Measurements from ENCODE around the gene NAA15.
"Not testable (repeated sequence)": the region's sequence is repeated elsewhere in the genome, so short reads cannot be mapped to it uniquely, and the experiment has no call there.

NAA15 gene

DNA sequence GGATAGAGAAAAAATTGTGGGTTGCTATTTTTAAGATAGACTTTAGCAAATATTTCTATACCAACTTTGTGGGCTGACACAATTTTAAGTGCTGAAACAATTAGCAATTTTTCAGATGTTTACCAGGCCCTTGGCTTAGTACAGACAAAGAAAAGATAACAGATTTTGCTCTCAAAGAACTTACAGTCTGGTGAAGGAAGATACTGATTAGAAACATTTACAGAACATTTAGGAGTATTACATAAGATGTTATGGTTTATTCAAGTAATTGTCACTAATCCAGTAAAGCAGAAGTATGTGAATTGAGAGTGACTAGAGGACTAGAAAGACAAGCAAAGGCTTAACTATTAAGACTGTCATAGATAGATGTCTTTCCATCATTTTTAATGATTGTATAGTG lies 36.3 kb downstream of the NAA15 start:
- in situ Hi-C loops (cut with MboI; ENCODE audit: low sequenced_read_pairs) = no loop called here

DNA sequence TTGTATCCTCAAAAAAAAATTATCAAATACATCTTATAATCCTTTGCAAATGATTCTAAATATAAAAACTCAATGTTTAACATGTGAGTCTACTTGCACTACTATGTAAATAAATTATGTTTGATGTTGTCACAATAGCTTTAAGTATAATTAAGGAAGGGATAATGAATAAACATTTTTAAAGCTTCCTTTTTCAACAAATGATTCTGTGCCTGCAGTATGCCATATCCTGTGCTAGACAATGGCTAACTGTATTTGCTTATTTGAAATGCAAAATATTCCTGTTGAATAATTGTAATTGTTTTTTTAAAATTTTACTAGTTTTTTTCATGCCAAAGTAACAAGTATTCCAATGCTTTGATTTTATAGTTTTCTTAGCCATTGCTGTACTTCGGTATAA lies 60.0 kb downstream of the NAA15 start:
- in situ Hi-C loops (cut with MboI; ENCODE audit: low sequenced_read_pairs) = no loop called here

DNA sequence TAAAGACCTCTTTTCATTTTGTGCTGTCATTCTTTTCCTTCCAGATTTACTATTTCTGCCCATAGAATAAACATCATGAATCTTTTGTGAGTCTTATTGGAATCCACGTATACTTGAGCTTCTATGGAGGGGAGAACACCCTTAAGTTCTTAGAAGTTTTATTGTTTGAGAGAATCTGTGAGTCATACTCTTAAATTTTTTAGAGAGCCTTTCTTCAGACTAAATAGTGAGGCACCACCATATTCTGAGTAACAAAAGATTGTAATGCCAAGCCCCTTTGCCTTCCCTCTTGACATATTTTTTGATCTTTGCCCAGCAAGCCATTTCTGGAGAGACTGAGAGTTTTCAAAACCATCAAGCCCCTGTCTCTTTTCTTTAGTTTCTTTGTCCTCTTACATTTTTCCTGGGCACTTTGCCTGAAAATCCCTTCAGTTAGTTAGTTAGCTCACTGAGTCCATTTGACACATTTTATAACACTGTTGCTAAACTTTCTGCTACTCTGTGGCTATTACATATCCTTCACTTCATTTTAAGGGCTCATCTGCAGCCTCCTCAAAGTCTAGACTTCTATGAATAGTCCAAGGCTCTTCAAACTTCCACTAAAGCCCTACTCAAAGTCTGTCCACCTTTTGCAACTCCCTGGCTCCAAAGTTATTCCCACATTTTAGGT lies 66.3 kb downstream of the NAA15 start:
- in situ Hi-C loops (cut with MboI; ENCODE audit: low sequenced_read_pairs) = no loop called here

DNA sequence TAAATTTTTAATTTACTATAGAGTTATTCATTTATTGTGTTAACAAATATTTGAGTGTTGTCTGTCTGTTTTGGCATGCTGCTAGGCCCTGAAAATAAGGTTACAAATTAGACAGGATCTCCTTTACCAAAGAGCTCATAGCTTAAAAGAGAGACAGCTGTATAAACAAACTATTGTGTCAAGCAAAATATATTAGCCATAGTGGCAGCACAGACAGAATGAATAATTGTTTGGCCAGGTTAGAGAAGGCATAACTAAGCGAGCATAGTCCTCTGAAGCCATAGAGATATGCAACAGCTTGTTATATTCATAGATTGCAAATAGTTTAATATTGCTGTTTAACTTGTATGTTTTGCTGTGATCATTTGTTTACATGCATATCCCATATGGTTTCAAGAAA lies 67.7 kb downstream of the NAA15 start:
- in situ Hi-C loops (cut with MboI; ENCODE audit: low sequenced_read_pairs) = no loop called here

DNA sequence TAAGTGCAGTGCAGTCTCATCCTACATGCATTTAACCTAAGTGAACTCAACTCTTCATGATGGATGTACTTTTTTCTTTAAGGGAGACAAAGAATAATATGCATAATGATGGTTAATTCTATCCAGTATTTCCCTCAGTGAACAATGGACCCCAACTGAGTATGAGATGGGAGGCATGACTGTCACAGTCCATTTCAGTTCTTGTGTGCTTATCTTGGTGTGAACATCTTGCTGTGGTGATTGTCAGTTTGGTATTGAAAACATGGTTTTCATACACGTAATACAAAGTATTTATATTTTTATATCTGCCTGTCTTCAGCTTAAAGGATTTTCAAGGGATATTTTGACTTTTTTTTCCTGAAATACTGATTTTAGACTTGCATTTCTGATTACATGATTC lies 72.9 kb downstream of the NAA15 start:
- in situ Hi-C loops (cut with MboI; ENCODE audit: low sequenced_read_pairs) = no loop called here

DNA sequence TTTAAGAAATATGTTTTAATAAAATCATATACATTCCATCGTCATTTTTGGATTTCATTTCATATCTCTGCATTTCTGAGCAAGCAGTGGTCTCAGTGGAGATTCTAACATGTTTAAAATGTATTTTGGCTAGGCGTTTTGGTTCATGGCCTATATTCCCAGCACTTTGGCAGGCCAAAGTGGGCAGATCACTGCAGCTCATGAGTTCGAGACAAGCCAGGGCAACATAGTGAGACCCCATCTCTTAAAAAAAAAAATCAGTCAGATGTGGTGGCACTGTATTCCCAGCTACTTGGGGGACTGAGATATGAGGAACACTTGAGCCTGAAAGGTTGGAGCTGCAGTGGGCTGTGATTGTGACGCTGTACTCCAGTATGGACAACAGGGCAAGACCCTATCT lies 85.1 kb downstream of the NAA15 start:
- in situ Hi-C loops (cut with MboI; ENCODE audit: low sequenced_read_pairs) = no loop called here

DNA sequence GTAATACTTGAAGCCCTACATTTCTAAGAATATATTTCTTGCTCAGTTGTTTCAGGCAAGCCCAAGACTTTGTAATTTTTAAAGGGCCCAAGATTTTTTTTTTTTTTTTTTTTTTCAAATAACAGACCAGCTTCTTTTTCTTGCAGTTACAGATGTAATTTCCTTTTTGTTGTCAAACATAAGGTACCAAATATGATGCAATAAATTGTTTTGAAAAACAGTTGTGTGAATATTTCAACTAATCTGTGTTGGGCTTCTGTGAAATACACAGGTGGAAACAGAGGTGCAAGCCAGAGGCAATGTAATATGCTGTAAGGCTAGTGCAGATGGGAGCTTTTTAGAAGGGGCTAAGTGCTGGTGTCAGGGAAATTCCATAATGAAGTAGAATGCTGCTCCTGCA lies 87.8 kb downstream of the NAA15 start:
- in situ Hi-C loops (cut with MboI; ENCODE audit: low sequenced_read_pairs) = no loop called here

DNA sequence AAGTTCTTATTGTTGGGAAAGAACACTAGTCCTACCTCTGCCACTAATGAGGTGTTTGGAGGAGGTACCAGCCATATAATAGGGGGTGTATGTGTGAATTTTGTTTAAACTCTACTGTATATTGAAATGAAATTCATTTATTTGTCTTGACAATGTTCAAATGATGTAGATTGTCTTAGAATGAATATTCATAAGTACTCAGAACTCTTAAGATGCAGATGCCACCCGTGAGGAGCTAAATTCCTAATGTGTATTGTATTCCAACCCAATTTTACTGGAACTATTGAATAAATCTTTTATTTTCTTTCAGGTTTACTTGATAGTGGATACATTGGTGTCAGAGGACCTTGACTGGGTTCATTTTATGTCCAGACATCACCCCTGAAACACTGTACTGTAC lies 88.7 kb downstream of the NAA15 start:
- in situ Hi-C loops (cut with MboI; ENCODE audit: low sequenced_read_pairs) = no loop called here

DNA sequence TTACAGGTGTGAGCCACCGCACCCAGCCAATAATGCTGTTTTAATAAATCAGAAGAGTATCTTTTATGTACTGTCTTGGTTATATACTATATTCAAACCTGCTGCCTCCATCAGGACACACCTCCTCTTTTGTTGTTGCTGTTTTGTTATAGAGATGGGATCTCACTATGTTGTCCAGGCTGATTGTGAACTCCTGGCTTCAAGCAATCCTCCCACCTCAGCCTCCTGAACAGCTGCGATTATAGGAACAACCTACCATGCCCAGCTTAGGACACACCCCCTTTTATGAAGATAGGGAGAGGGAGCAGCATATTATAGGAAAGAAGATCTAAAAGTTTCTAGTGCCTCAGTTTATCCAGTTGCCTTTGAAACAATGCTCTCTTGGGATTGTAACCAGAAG lies 90.4 kb downstream of the NAA15 start:
- in situ Hi-C loops (cut with MboI; ENCODE audit: low sequenced_read_pairs) = no loop called here

DNA sequence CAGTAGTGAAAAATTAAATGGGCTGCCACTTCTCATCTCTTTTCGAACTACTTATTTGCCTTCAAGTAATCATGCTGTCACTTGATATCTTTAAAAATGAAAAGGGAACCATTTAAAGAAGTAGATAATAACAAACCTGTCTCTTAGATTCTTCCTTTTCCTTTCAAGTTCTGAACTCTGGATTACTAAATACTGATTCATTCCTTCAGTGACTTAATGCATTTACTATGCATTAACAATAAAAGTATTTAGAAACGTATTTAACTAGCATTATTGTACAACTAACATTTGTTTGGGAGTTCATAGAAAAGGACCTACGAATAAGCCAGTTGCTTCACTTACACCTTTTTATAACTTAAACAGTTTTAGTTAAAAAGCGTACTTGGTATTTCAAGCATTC lies 91.5 kb downstream of the NAA15 start:
- in situ Hi-C loops (cut with MboI; ENCODE audit: low sequenced_read_pairs) = no loop called here

DNA sequence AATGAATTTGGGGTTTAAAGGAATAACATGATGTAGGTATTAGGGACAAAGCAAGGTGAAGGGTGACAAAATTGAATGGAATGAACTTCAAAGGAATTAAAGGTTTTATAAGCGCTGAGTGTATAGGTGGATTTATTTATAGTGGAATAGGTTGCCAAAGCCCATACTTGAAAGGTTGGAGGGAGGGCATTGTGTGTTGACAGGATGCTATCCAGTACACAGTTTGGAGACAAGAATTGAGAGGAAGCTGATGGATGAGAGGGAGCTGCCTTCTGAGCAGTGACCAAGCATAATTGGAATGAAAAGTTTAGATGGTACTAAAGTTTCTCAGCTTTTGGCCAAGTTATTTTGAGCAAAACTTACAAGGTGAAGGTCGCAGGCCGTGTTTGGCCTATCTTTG lies 100.1 kb downstream of the NAA15 start:
- in situ Hi-C loops (cut with MboI; ENCODE audit: low sequenced_read_pairs) = no loop called here

DNA sequence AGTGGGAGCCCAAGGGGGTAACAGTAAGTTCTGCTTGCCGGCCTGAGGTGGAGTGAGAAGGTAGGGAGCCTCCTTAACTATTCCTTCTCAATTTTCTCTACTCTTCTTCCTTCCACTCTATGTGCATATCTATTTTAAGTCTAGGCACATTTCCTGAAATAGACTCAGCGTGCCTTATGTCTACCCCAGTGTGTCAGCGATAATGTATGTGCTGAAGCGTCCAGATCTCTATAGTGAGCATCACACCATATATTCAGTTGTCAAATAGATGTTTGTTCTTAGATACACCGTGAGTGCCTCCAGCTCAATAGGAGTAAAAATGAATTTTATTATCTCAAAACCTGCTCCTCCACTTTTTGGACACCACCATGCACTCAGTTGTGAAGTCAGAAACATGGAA lies 101.1 kb downstream of the NAA15 start:
- in situ Hi-C loops (cut with MboI; ENCODE audit: low sequenced_read_pairs) = no loop called here

DNA sequence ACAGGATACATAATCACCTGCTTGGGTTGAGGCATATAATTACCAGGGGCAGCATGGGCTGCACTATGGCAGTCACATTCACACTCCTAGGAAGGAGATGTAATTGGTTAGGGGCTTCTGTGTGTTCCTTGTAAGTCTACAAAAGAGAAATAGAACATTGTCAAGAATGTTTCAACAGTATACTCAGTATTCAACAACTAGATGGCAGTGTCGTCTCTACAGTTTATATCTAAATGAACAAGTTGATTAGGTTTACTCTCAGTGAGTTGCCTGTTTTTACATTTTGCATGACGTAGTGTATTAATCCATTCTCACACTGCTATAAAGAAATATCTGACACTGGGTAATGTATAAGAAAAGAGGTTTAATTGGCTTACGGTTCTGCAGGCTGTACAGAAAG lies 102.2 kb downstream of the NAA15 start:
- in situ Hi-C loops (cut with MboI; ENCODE audit: low sequenced_read_pairs) = no loop called here

DNA sequence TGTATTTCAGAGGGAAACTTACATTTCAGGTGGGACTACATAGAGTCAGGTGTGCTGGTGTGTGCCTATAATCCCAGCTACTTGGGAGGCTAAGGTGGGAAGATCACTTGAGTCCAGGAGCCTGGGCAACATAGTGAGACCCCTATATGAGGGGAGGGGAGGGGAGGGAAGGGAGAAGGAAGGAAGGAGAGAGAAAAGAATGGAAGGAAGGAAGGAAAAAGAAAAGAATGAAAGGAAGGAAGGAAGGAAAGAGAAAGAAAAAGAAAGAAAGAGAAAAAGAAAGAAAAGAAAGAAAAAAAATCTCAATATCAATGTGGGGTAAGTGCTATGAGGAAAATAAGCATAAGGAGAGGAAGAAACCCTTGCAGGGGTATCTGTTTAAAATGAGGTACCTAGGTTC lies 109.0 kb downstream of the NAA15 start:
- in situ Hi-C loops (cut with MboI; ENCODE audit: low sequenced_read_pairs) = no loop called here

DNA sequence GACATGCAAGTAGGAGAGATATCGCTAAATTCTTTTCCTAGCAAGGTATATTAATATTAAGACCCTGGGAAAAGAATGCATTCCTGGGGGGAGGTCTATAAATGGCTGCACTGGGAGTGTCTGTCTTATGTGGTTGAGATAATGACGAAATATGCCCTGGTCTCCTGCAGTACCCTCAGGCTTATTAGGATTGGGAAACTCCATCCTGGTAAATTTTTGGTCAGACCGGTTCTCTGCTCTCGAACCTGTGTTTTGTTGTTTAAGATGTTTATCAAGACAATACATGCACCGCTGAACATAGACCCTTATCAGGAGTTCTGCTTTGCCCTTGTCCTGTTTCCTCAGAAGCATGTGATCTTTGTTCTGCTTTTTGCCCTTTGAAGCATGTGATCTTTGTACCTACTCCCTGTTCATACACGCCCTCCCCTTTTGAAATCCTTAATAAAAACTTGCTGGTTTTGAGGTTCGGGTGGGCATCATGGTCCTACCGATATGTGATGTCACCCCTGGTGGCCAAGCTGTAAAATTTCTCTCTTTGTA lies 113.4 kb downstream of the NAA15 start:
- in situ Hi-C loops (cut with MboI; ENCODE audit: low sequenced_read_pairs) = not testable (repeated sequence)

DNA sequence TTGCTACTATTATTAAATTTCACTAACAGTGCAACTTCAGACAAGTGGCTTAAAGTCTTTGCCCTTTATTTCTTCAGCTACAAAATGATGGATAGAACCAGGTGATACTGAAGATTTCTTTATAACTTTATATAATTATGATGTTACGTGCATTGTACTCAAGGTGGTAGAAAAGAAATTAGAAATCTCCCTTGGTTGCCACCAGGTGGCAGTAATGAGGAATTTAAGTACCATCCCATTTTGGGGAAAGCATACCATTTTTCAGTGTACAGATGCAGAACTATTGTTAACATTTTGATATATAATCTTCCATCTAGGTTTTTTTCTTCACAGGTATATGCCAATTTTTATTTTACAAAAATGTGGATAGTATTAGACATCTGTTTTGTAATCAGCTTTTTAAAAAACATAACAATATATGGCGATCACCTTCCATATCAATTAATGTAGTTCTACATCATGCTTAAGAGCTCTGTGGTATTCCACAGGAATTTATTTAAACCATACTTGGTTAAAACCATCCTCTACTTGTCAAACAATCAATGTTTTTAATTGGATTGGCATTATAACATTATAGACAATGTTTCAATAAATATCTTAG lies 114.9 kb downstream of the NAA15 start:
- in situ Hi-C loops (cut with MboI; ENCODE audit: low sequenced_read_pairs) = no loop called here

DNA sequence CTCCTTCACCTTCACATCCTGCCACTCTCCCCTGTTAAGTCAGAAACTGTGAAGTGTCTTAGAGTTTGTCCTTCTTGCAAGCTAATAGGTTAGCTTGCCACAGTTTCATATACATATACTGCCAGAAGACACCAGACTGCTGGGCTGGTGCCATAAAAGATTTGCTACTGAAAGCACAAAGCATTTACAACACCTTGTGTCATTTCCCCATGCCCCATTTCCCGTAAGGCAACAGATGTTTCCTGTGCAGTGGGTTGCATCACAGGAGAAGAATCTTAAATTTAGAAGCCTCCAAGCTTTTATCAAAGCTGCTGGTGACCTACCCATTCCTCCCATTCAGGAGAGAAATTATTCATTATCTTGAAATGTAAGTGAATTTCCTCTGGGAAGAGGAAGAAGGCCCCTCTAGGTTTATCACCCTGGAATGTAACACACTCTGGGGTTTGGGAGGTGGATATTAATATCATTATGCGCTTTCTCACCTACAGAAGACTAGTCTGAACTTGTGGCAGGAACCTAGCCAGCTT lies 118.1 kb downstream of the NAA15 start:
- in situ Hi-C loops (cut with MboI; ENCODE audit: low sequenced_read_pairs) = no loop called here

DNA sequence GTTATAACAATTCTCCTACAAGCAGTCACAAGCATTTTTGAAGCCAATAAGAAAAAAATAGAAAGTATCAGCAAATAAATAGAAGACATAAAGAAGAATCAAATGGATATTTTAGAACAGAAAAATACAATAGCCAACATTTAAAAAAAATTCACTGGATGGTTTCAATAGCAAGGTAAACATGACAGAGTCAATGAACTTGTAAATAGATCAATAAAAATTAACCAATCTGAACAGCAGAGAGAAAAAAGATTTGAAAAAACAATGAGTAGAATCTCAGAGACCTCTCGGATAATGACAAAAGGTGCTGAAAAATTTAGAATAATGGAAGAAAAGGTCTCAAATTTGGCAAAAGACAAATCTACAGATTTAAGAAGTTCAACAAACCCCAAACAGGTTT lies 119.3 kb downstream of the NAA15 start:
- in situ Hi-C loops (cut with MboI; ENCODE audit: low sequenced_read_pairs) = no loop called here

DNA sequence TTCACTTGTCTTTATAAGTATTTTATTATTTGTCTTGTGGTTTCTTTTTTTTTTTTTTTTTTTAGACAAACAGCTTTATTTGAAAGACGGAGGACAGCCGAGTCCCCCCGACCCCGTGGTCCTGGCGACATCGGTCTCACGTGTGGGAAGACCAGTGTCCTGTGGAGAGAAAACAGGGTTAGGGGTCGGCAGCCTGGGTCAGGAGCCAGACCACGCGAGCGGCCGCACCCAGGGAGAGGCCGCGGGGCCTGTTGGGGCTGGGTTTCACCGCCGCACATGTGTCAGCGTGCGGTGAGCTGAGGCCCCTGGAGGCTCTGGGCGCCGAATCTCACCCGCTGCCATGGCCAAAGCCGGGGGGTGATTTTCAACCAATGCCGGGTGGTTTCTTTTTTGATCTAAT lies 134.8 kb downstream of the NAA15 start:
- in situ Hi-C loops (cut with MboI; ENCODE audit: low sequenced_read_pairs) = no loop called here

DNA sequence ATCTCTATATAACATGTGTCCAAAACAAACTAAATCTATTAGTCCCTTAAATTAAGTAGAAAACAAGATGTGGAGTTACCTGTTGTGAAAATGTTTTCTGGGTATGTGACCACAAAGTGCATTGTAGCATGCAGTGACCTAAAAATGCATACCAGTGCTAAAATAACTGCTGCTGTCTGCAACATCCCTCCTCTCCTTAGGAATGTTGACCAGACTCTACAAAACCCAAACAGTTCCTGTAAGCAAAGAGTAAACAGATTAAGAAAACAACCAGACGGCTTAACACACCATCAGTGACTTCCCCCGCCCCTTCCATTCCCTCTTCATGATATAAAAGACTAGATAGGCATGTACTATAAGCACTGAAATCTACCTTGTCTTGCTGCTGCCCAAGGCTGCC lies 136.8 kb downstream of the NAA15 start:
- in situ Hi-C loops (cut with MboI; ENCODE audit: low sequenced_read_pairs) = no loop called here

DNA sequence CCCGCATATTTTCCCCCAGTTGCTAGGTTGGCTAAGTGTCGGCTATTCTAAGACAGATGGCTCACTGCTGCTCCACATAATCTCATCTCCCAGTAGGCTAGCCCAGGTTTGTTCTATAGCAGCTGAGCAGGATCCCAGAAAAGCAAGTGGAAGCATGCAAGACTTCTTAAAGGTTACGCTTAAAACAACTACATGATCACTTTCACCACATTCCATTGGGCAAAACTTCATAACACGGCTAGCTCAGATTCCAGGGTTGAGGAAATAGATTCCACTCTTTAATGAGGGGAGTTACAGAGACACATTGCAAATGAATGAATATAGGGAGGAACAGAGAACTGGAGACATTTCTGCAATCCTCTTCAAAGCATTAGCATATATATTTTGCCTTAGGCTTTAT lies 139.7 kb downstream of the NAA15 start:
- in situ Hi-C loops (cut with MboI; ENCODE audit: low sequenced_read_pairs) = no loop called here

DNA sequence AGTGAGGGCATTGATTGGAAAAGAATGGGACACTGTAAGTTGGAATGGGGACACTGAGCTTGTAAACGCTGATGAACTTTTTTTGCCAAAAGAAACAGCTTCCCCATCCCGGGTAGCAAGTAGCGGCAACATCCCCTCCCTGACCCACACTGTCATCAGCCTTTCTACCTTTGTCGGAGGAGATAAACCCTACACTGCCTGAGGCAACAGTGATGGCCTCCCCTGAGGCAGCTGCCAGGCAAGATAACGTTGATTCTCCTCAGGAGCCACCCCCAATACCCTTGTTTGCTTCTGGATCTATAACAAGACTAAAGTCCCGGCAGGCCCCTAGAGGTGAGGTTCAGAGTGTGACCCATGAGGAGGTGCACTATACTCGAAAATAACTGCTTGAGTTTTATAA lies 142.4 kb downstream of the NAA15 start:
- in situ Hi-C loops (cut with MboI; ENCODE audit: low sequenced_read_pairs) = no loop called here

DNA sequence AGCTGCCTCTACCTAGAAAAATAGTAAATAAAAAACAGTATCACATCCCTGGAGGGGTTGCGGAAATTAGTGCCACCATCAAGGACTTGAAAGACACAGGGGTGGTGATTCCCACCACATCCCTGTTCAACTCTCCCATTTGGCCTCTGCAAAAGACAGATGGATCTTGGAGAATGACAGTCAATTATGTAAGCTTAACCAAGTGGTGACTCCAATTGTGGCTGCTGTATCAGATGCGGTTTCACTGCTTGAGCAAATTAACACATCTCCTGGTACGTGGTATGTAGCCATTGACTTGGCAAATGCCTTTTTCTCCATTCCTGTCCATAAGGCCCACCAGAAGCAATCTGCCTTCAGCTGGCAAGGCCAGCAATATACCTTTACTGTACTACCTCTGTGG lies 143.6 kb downstream of the NAA15 start:
- in situ Hi-C loops (cut with MboI; ENCODE audit: low sequenced_read_pairs) = not testable (repeated sequence)

Measured in hTERT RPE-1 (cell line).